Stimulated activated CD4-positive, alpha-beta T cell treated with anti-CD3 and anti-CD28 coated beads, TNF-alpha, amount 100 ng/mL, for 4 hours (primary cell): ENCODE data around the gene TEPSIN.

ENCODE experiments used
- DNase-seq, 3 experiments: peaks; one replicate each; pipeline ENCODE4 v3.0.0-alpha.2; 2020; ENCODE audit warnings: low read depth in 3 of 3

The TEPSIN gene

GRCh38 chr17:81184555-81184954, 54.3 kb downstream of the TEPSIN start:
- no peak for DNase-seq

- no peak for DNase-seq
These were observed 55.0 kb downstream of the TEPSIN start for GRCh38 chr17:81183807-81184206.

GRCh38 chr17:81183316-81183715, 55.5 kb downstream of the TEPSIN start:
- DNase-seq: no peak

- no peak for DNase-seq
These were observed 56.3 kb downstream of the TEPSIN start for GRCh38 chr17:81182596-81182995.

GRCh38 chr17:81181811-81182185, 57.1 kb downstream of the TEPSIN start:
- DNase-seq: no peak

- no peak for DNase-seq
These were observed 57.7 kb downstream of the TEPSIN start for GRCh38 chr17:81180836-81181810.

- DNase-seq: no peak
These were observed 59.0 kb downstream of the TEPSIN start for GRCh38 chr17:81179861-81180260.

GRCh38 chr17:81179220-81179619, 59.6 kb downstream of the TEPSIN start:
- no peak for DNase-seq
